Testis (tissue), 3 donors: Measurements from ENCODE around the gene MACROD2. TPM values are rescaled to one million over a fixed set of nuclear protein-coding genes. Genes with fewer than 3 reads are reported as not detected.
A peak's percentile ranks its signal among the peaks of the same experiment; 100 is the strongest.

ENCODE experiments used
- DNase-seq: peaks from one replicate; pipeline ENCODE4 v3.0.0-alpha.2; 2019
- H3K27ac ChIP-seq, 2 donors: fragments of 200-600 bp; sonication (generic); one replicate each; pipeline ENCODE4 v1.5.1; 2019
- H3K27me3 ChIP-seq: fragments of 200-600 bp; sonication (generic); one replicate; pipeline ENCODE4 v1.5.1; 2019
- H3K36me3 ChIP-seq: fragments of 200-600 bp; sonication (generic); one replicate; pipeline ENCODE4 v1.5.1; 2017; ENCODE audit warnings: low read depth; ENCODE audit errors: missing control alignments
- H3K4me1 ChIP-seq: fragments of 200-600 bp; sonication (generic); one replicate; pipeline ENCODE4 v1.5.1; 2019
- H3K4me3 ChIP-seq, 2 donors: fragments of 200-600 bp; sonication (generic); one replicate each; pipeline ENCODE4 v1.5.1; 2017 to 2019
- H3K9me3 ChIP-seq: fragments of 200-600 bp; sonication (generic); one replicate; pipeline ENCODE4 v1.5.1; 2017
- CTCF ChIP-seq, 3 experiments: fragments of 450-650 bp in 2 of 3; fragments of 200-600 bp in 1 of 3; sonication (generic) in 1 of 3; IDR thresholded peaks; one replicate each; pipeline ENCODE4 v1.5.1; 2016 to 2019; ENCODE audit warnings: antibody characterized with exemption in 3 of 3, mild to moderate bottlenecking in 2 of 3, moderate library complexity in 1 of 3
- POLR2A ChIP-seq: fragments of 450-650 bp; IDR thresholded peaks from one replicate; pipeline ENCODE4 v1.6.1; 2017; ENCODE audit warnings: antibody characterized with exemption, mild to moderate bottlenecking, moderate library complexity
- WGBS, 2 donors: methylation state at CpG; one replicate each; pipeline ENCODE4 v1.1.5; 2018; 5-methylcytosine and 5-hydroxymethylcytosine counted together
- intact Hi-C: fragments of 100-400 bp; cut with DNase I; formaldehyde crosslinking; loops from one replicate; pipeline ENCODE4 v1.15.1; 2023; ENCODE audit warnings: low total_unique reads
- polyA plus RNA-seq: library from polyadenylated mRNA; stranded (reverse); fragments of 350-450 nt; fragmentation: Illumina TruSeq; extraction: RNeasy Lipid Tissue Mini Kit (QIAGEN cat#74804); gene quantifications from one replicate; pipeline ENCODE4 v1.2.3, GENCODE V29; 2014; ENCODE audit warnings: low read depth, low replicate concordance; ENCODE audit not compliant: insufficient read depth
- total RNA-seq, 2 donors: library from RNA; depleted of rRNA; stranded (reverse); fragments of >200 nt; gene quantifications; one replicate each; pipeline ENCODE4 v1.2.3, GENCODE V29; 2016

The MACROD2 gene
- total and polyA plus RNA-seq, 3 donors from 2014 or later: 12.6 to 20.6 (median 16.8) TPM

- intact Hi-C loops: no loop called here
- no peak for DNase-seq
- no peaks in the 10 kb centered on the region for H3K27me3 ChIP-seq
- no peaks in the 10 kb centered on the region for H3K9me3 ChIP-seq
- H3K36me3 ChIP-seq: no peaks in the 10 kb centered on the region
- TF ChIP-seq POLR2A (no peak), CTCF (IDR thresholded peaks at IDR 0.05) (no peak)
- H3K27ac ChIP-seq: no peak overlapping the region
- no peak overlapping the region for H3K4me3 ChIP-seq
- 68 to 69% methylated on average over 4 of the region's 4 CpGs for WGBS, 2 donors
- H3K4me1 ChIP-seq: no peaks in the 10 kb centered on the region
Measured at GRCh38 chr20:15289337-15289736, 1294.0 kb downstream of the MACROD2 start.

DNA sequence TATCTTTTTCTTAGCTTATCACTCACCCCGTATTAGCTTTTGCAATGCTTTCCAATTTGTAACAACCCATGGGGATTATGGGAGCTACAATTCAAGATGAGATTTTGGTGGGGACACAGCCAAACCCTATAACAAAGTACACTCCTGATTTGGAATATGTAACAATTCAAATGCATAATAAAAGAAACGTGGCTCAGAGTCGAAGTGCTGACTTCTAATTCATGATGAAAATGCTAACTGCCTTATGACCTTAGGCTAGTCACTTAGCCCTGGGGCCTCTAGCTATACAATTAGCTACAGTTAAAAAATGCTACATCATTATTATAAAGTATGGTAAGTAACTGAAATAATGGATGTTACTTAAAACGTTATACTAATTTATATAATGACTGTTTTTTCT is 1297.1 kb downstream of the MACROD2 start:
- TF ChIP-seq POLR2A: no peak
- no peak for TF ChIP-seq CTCF (IDR thresholded peaks at IDR 0.05)
- H3K27ac ChIP-seq: no peak overlapping the region
- no peaks in the 10 kb centered on the region for H3K9me3 ChIP-seq
- 73% methylated on average over 4 of the region's 4 CpGs for WGBS, 2 donors
- no peaks in the 10 kb centered on the region for H3K4me1 ChIP-seq
- H3K36me3 ChIP-seq: no peaks in the 10 kb centered on the region
- H3K27me3 ChIP-seq: no peaks in the 10 kb centered on the region
- intact Hi-C loops: no loop called here
- DNase-seq: no peak
- H3K4me3 ChIP-seq: no peak overlapping the region

DNA sequence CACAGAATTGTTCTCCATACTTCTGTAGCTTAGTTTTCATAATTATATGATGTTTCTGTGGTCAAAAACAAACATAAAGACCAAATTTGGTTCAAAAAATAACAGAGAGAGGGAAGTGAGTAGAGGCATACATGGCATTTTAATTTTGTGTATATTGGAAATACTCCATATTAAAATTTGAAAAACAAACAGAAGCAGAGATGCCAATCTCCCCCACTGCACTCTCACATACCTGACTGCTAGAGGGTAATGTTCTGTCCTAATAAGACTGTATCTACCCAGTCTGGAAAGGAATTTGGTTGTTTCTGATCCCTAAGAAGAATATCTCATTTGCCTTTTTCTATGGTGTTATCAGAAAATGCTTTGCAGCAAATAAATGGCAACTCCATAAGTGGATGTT is 1301.1 kb downstream of the MACROD2 start:
- Histone ChIP-seq H3K4me1 (no peaks in the 10 kb centered on the region), H3K36me3 (no peaks in the 10 kb centered on the region), H3K9me3 (no peaks in the 10 kb centered on the region), H3K27me3 (no peaks in the 10 kb centered on the region), H3K27ac (no peak overlapping the region), H3K4me3 (no peak overlapping the region)
- intact Hi-C loops: no loop called here
- DNase-seq: no peak
- no peak for TF ChIP-seq CTCF (IDR thresholded peaks at IDR 0.05)

DNA sequence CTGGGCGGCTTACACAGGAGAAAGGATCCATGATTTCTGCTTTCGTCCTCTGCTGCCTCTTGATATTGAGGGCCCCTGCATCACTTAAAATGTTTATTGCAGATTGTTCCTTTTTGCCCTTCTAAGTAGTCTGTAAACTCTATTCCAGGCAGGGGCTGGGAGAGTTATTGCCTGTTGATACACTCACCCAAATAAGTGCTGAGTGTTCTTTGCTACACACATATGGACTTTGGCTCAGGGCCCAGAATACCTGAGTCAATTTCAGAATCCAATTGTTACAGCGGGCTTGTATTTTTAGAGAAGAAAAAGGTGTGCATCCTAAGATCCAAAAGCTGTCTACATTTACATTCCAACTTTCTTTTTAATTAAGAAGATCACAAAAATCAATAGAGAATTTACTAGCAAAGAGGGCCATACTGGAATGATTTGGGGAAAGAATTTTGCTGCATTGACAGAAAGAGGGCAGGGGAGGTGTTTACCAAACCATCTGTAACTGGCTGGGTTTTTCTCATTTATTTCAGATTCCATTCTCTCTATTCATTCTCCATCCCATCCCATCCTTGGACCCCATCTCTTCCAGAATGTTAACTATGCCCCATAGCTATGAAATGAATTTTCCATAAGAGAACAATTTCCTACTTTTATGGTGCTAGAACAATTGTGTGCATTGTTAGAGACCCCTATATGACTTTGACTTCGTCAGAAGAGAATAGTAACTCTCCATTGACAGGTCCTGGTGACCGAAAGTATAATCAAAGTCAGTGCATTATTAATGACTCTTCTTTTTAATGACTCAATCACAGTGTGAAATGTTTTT is 1302.0 kb downstream of the MACROD2 start:
- no peak overlapping the region for H3K4me3 ChIP-seq
- H3K4me1 ChIP-seq: no peaks in the 10 kb centered on the region
- TF ChIP-seq CTCF (IDR thresholded peaks at IDR 0.05) (no peak), POLR2A (no peak)
- H3K36me3 ChIP-seq: no peaks in the 10 kb centered on the region
- no peaks in the 10 kb centered on the region for H3K27me3 ChIP-seq
- peak; percentile 22 for DNase-seq
- WGBS, 2 donors: 73 to 93% methylated on average over 5 of the region's 5 CpGs
- H3K27ac ChIP-seq: no peak overlapping the region
- intact Hi-C loops: no loop called here
- H3K9me3 ChIP-seq: no peaks in the 10 kb centered on the region

DNA sequence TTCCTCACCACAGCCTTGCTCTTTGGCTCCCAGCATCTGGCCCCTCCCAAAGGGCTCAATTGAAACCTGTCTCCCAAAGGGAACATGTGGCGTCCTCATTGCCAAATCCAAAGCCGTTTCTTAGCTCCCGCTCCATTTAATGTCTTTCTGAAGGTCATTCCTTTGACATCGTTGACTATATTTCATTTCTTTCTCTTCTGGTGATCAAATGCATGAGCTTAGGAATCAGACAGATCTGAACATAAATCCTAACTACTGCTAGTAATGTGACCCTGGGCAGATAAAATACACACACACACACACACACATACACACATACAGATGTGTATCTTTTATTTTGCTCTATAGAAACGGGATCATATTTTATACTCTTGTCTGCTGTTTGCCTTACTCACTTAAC is 1306.8 kb downstream of the MACROD2 start:
- 82 to 88% methylated on average over 5 of the region's 5 CpGs for WGBS, 2 donors
- Histone ChIP-seq H3K27me3 (no peaks in the 10 kb centered on the region), H3K4me3 (no peak overlapping the region), H3K27ac (no peak overlapping the region), H3K36me3 (no peaks in the 10 kb centered on the region), H3K4me1 (no peaks in the 10 kb centered on the region), H3K9me3 (no peaks in the 10 kb centered on the region)
- intact Hi-C loops: no loop called here
- no peak for TF ChIP-seq POLR2A
- TF ChIP-seq CTCF (IDR thresholded peaks at IDR 0.05): no peak
- DNase-seq: no peak
